HCT116 (cell line): Measurements from ENCODE around the gene SMIM23. TPM values are rescaled to one million over a fixed set of nuclear protein-coding genes. Genes with fewer than 3 reads are reported as not detected.

Experiments used
- ATAC-seq: fragments of 200-7000 bp; cut with Tn5 transposase; 2 replicates; pipeline ENCODE4 v1.9.1; 2020; ENCODE audit warnings: mild to moderate bottlenecking, moderate library complexity
- BruUV-seq: library from RNA; stranded (reverse); fragments of 400-500 nt; replicated peaks from 2 replicates; lab custom pipeline; 2021; lab: Mats Ljungman, UMichigan
- CTCF ChIA-PET: fragments of 300-600 bp; sonication (Branson Sonifier 250); formaldehyde crosslinking; loops from one replicate; lab custom pipeline; 2021; ENCODE audit warnings: antibody characterized with exemption; lab: Charles Lee
- POLR2A ChIA-PET: fragments of 300-600, 350-600 bp; sonication (Branson Sonifier 250); formaldehyde crosslinking; loops from one replicate; lab custom pipeline; 2021; ENCODE audit warnings: antibody characterized with exemption; lab: Charles Lee
- RAD21 ChIA-PET, 2 experiments: fragments of 300-600 bp; sonication (Branson Sonifier 250); formaldehyde crosslinking; loops; one replicate each; lab custom pipeline; 2023; ENCODE audit warnings: low total read pairs in 2 of 2; ENCODE audit not compliant: uncharacterized antibody in 2 of 2, unreplicated experiment in 2 of 2, low non-redundant PET in 1 of 2; lab: Charles Lee
- DNase-seq: peaks from one replicate; pipeline ENCODE4 v3.0.0-alpha.2; 2010; ENCODE audit warnings: low read depth, low spot score
- H2AFZ ChIP-seq: fragments of 200-600 bp; shearing (Covaris generic), sonication (generic); 2 replicates; pipeline ENCODE4 v1.6.1; 2017; ENCODE audit warnings: low read depth, mixed run types, mixed read lengths, antibody characterized with exemption, low read length; ENCODE audit not compliant: poor library complexity, severe bottlenecking
- H3K27ac ChIP-seq: 2 replicates; pipeline ENCODE4 v1.5.1; 2012; ENCODE audit warnings: low read depth, low read length
- H3K27me3 ChIP-seq: fragments of 200-600 bp; sonication (generic); 2 replicates; pipeline ENCODE4 v1.6.1; 2016; ENCODE audit warnings: mixed run types, low read length, mixed read lengths; ENCODE audit not compliant: insufficient read depth
- H3K36me3 ChIP-seq, 2 experiments: fragments of 200-500 bp in 1 of 2; fragments of 200-600 bp in 1 of 2; sonication (Bioruptor generic) in 1 of 2; sonication (generic) in 1 of 2; 2 replicates each; pipeline versions ENCODE4 v1.5.1 to v1.6.1; 2014 to 2016; ENCODE audit warnings: low read length in 2 of 2, inconsistent platforms in 1 of 2, mixed read lengths in 1 of 2, mixed run types in 1 of 2; ENCODE audit not compliant: insufficient read depth in 2 of 2, control insufficient read depth in 1 of 2
- H3K4me1 ChIP-seq, 2 experiments: fragments of 200-600 bp in 1 of 2; sonication (generic) in 1 of 2; 2 replicates each; pipeline versions ENCODE4 v1.5.1 to v1.6.1; 2012 to 2017; ENCODE audit warnings: low read length in 2 of 2, inconsistent platforms in 1 of 2, mild to moderate bottlenecking in 1 of 2, mixed read lengths in 1 of 2, mixed run types in 1 of 2, moderate library complexity in 1 of 2; ENCODE audit not compliant: insufficient read depth in 2 of 2, control insufficient read depth in 1 of 2
- H3K4me2 ChIP-seq: fragments of 200-600 bp; sonication (generic); 2 replicates; pipeline ENCODE4 v1.6.1; 2017; ENCODE audit warnings: mixed run types, low read length, mixed read lengths
- H3K4me3 ChIP-seq, 2 experiments: fragments of 200-600 bp in 1 of 2; sonication (generic) in 1 of 2; replicated peaks in 1 of 2; 2 replicates each; pipeline ENCODE4 v1.5.1; 2011 to 2016; ENCODE audit warnings: low read length in 2 of 2, control low read depth in 1 of 2, low read depth in 1 of 2, mild to moderate bottlenecking in 1 of 2, mixed read lengths in 1 of 2, mixed run types in 1 of 2
- H3K79me2 ChIP-seq: fragments of 200-600 bp; sonication (generic); 2 replicates; pipeline ENCODE4 v1.6.1; 2017; ENCODE audit warnings: mild to moderate bottlenecking, mixed run types, low read length, moderate library complexity, mixed read lengths; ENCODE audit not compliant: insufficient read depth
- H3K9ac ChIP-seq: fragments of 200-600 bp; sonication (generic); 2 replicates; pipeline ENCODE4 v1.6.1; 2016; ENCODE audit warnings: low read length, mixed read lengths
- H3K9me2 ChIP-seq: fragments of 200-600 bp; sonication (generic), shearing (Covaris generic); 2 replicates; pipeline ENCODE4 v1.6.1; 2017; ENCODE audit warnings: mixed run types, mild to moderate bottlenecking, moderate library complexity; ENCODE audit not compliant: insufficient read depth
- H3K9me3 ChIP-seq, 2 experiments: fragments of 200-500 bp in 1 of 2; fragments of 200-600 bp in 1 of 2; sonication (Bioruptor generic) in 1 of 2; sonication (generic) in 1 of 2; 2 replicates each; pipeline ENCODE4 v1.6.1; 2014 to 2017; ENCODE audit warnings: low read length in 2 of 2, mixed read lengths in 2 of 2, inconsistent platforms in 1 of 2, low read depth in 1 of 2, mild to moderate bottlenecking in 1 of 2, mixed run types in 1 of 2, moderate library complexity in 1 of 2; ENCODE audit not compliant: control insufficient read depth in 1 of 2, insufficient read depth in 1 of 2
- H4K20me1 ChIP-seq: fragments of 200-600 bp; sonication (generic), shearing (Covaris generic); 2 replicates; pipeline ENCODE4 v1.6.1; 2017; ENCODE audit warnings: mixed run types, mild to moderate bottlenecking, moderate library complexity; ENCODE audit not compliant: insufficient read depth
- REST ChIP-seq: IDR thresholded peaks from 2 replicates; pipeline ENCODE4 v1.6.1; 2012; ENCODE audit warnings: low read depth
- ZBTB33 ChIP-seq: IDR thresholded peaks from 2 replicates; pipeline ENCODE4 v1.6.1; 2011; ENCODE audit warnings: mild to moderate bottlenecking, low read length, moderate library complexity; ENCODE audit not compliant: insufficient replicate concordance; ENCODE audit errors: extremely low read depth
- ZNF274 ChIP-seq: fragments of 200-500 bp; sonication (Bioruptor generic); IDR thresholded peaks from 2 replicates; pipeline ENCODE4 v1.6.1; 2014; ENCODE audit warnings: mild to moderate bottlenecking, low read depth, low read length, inconsistent platforms
- intact Hi-C: fragments of 100-400 bp; cut with micrococcal nuclease; formaldehyde crosslinking; loops from 2 replicates; pipeline ENCODE4 v1.10.0; 2022
- total RNA-seq: library from RNA; stranded (reverse); gene quantifications from one replicate; pipeline ENCODE4 v1.2.1, GENCODE V29; 2021; ENCODE audit not compliant: unreplicated experiment

The SMIM23 gene
- total RNA-seq, 1 experiment from 2014 or later: not detected

GRCh38 chr5:171813813-171814490, 28.3 kb downstream of the SMIM23 start:
- peaks cover 6% of the 10 kb centered on the region; the same call in 1 of the 2 replicates for H3K27me3 ChIP-seq
- no peak for DNase-seq
- no peaks in the 10 kb centered on the region for H4K20me1 ChIP-seq
- H3K4me2 ChIP-seq: no peak overlapping the region
- H3K79me2 ChIP-seq: no peaks in the 10 kb centered on the region
- no peak for TF ChIP-seq ZBTB33
- no peak for TF ChIP-seq REST
- TF ChIP-seq ZNF274: no peak
- TF ChIP-seq, all 23 proteins: peak for 0
- BruUV-seq: no TSS peak
- Histone ChIP-seq H3K27ac (no peak overlapping the region), H3K9me3 (no peaks in the 10 kb centered on the region), H3K9ac (no peak overlapping the region), H3K4me3 (no peak overlapping the region), H3K4me1 (no peaks in the 10 kb centered on the region), H2AFZ (no peak overlapping the region), H3K36me3 (no peaks in the 10 kb centered on the region), H3K9me2 (no peaks in the 10 kb centered on the region)
- POLR2A ChIA-PET: no interaction called here
- ATAC-seq: no peak
- CTCF ChIA-PET: no interaction called here
- intact Hi-C loops: no loop called here
- RAD21 ChIA-PET: no interaction called here
